Activated T-helper 2 cell treated with anti-CD3 and anti-CD28 coated beads, Interferon-gamma antibody, Interleukin-2, Interleukin-4, amounts not matched to agents 10 μg/mL and 5 μg/mL and 100 μg/mL, durations not matched to agents 14 hours and 24 hours and 36 hours (primary cell): ENCODE results near the gene GRM6. TPM values are rescaled to one million over a fixed set of nuclear protein-coding genes. Genes with fewer than 3 reads are reported as not detected.

Experiments
- DNase-seq: peaks from one replicate; pipeline ENCODE4 v3.0.0; 2021; ENCODE audit warnings: low spot score
- H3K27ac Mint-ChIP-seq: one replicate; pipeline ENCODE4 v1.8.0; 2021; ENCODE audit warnings: mixed read lengths
- H3K27me3 Mint-ChIP-seq: one replicate; pipeline ENCODE4 v1.8.0; 2021; ENCODE audit warnings: low read depth, mixed read lengths
- H3K36me3 Mint-ChIP-seq: one replicate; pipeline ENCODE4 v1.8.0; 2021; ENCODE audit warnings: low read depth, mixed read lengths
- H3K4me1 Mint-ChIP-seq: one replicate; pipeline ENCODE4 v1.8.0; 2021; ENCODE audit warnings: low read depth, mixed read lengths
- H3K4me3 Mint-ChIP-seq: one replicate; pipeline ENCODE4 v1.8.0; 2021; ENCODE audit warnings: low read depth, mild to moderate bottlenecking, moderate library complexity, mixed read lengths
- H3K9me3 Mint-ChIP-seq: one replicate; pipeline ENCODE4 v1.8.0; 2021; ENCODE audit warnings: mixed read lengths
- intact Hi-C: fragments of 100-400 bp; cut with micrococcal nuclease; formaldehyde crosslinking; loops from one replicate; pipeline ENCODE4 v1.15.1; 2023
- total RNA-seq: library from RNA; stranded (reverse); gene quantifications from 2 replicates; pipeline ENCODE4 v1.2.3, GENCODE V29; 2022

The GRM6 gene
- total RNA-seq, 1 donor from 2014 or later = not detected

GRCh38 chr5:178941361-178941760, 53.8 kb downstream of the GRM6 start:
- Mint-ChIP-seq H3K36me3 (peaks cover 4% of the 10 kb centered on the region), H3K27ac (no peak overlapping the region), H3K27me3 (no peaks in the 10 kb centered on the region), H3K9me3 (peaks cover 79% of the 10 kb centered on the region), H3K4me1 (no peaks in the 10 kb centered on the region), H3K4me3 (no peak overlapping the region)
- intact Hi-C loops = no loop called here
- DNase-seq = no peak

DNA sequence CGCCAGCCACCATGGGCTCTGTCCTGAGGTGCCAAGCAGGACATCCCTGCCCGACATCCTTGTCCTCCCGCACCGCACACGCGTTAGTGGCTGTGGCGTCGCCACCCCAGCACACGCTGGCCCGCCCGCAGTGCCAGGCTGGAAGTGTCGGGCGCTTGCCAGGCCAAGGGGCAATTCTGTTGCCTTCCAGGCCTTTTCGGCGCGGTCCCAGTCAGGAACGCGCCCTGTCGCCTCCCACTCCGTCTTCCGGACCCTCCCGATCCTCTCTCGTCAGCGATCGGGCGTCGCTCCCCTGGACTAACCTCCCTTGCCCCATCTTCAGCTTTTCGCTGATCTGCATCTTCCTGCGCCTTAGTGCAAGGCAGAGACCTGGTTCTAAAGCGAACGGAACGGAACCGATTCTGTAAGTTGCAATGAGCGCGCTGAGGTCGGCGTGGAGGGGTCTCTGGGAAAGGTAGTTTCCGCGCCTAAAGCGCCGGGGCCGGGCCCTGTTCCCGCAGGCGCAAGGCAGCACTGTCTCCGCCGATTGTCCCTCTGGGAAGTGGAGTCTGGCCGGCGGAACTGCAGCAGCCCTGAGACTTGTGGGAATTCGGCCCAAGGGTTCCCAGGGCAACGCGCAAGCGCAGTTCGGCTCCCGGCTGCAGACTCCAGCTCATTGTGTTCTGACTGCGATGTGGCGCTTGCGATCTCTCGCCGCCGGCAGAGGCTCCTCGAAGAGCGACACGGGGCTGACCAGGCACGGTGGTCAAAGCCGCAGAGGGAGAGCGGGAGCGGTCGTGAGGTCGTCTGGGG, 54.4 kb downstream of the GRM6 start, which contains the start of gene ZNF454:
ZNF454 (plus strand) TSS at position 630 of the 792 bp plus-strand sequence. CDS start 1,594 bp downstream, outside the sequence.
- H3K27me3 Mint-ChIP-seq = no peaks in the 10 kb centered on the region
- no peaks in the 10 kb centered on the region for H3K4me1 Mint-ChIP-seq
- H3K27ac Mint-ChIP-seq = no peak within 1 kb of the TSS
- no peak within 1 kb of the TSS for H3K4me3 Mint-ChIP-seq
- peaks cover 79% of the 10 kb centered on the region for H3K9me3 Mint-ChIP-seq
- DNase-seq = no peak
- peaks cover 4% of the 10 kb centered on the region for H3K36me3 Mint-ChIP-seq
- intact Hi-C loops = no loop called here

GRCh38 chr5:178931846-178932760, 63.0 kb downstream of the GRM6 start:
- peaks cover 8% of the 10 kb centered on the region for H3K36me3 Mint-ChIP-seq
- H3K4me3 Mint-ChIP-seq = no peak overlapping the region
- DNase-seq = no peak
- peaks cover 85% of the 10 kb centered on the region for H3K9me3 Mint-ChIP-seq
- intact Hi-C loops = no loop called here
- H3K4me1 Mint-ChIP-seq = no peaks in the 10 kb centered on the region
- H3K27me3 Mint-ChIP-seq = no peaks in the 10 kb centered on the region
- H3K27ac Mint-ChIP-seq = no peak overlapping the region

Other genes starting within 250 kb of the GRM6 start
- 13.8 and 16.4 TPM in 2 replicates for gene ZNF354B, start 135.4 kb downstream of the GRM6 start, total RNA-seq
- gene ZFP2, start 99.4 kb downstream of the GRM6 start, total RNA-seq = 0.18 TPM in 1 of 2 replicates, not detected in the other
- not detected in 2 replicates for gene ZNF454, start 54.1 kb downstream of the GRM6 start, total RNA-seq
- gene ZNF879, start 28.5 kb upstream of the GRM6 start, total RNA-seq = 1.9 and 2.3 TPM in 2 replicates
- 3.4 and 3.5 TPM in 2 replicates for gene ZNF354C, start 65.1 kb upstream of the GRM6 start, total RNA-seq